ENCODE data around the gene SCAPER.
"Not testable (repeated sequence)": the region's sequence is repeated elsewhere in the genome, so short reads cannot be mapped to it uniquely, and the experiment has no call there.

Gene SCAPER

DNA sequence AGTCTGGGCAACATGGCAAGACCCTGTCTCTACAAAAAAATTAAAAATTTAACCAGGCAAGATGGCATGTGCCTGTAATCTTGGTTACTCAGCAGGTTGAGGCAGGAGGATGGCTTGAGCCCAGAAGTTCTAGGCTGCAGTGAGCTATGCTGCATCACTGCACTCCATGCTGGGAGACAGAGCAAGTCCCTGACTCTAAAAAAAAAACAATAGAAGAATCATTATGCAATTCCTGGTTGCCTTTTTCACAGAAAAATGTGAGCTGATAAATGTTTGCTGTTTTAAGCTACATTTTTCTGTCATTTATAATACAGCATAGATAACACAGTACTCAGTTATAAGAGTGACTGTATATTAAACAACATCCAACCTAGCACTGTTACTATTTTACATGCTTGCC is 148.8 kb downstream of the SCAPER start:
- no peak for DNase-seq (ENCODE audit: extremely low spot score)
- no peak for TF ChIP-seq CTCF (IDR thresholded peaks at IDR 0.05; ENCODE audit: control extremely low read depth, extremely low read depth, low read depth, missing control alignments)
- CTCF ChIA-PET, result no interaction called here
- POLR2A ChIA-PET, result no interaction called here

GRCh38 chr15:76753771-76754170 is 151.4 kb downstream of the SCAPER start:
- CTCF ChIA-PET, result interaction anchor here (0.9 kb wide), 1 partner anchor 10 kb away, joined by 3 read pairs; no protein-coding TSS in a partner anchor
- no peak for DNase-seq (ENCODE audit: extremely low spot score)
- no peak for TF ChIP-seq CTCF (IDR thresholded peaks at IDR 0.05; ENCODE audit: control extremely low read depth, extremely low read depth, low read depth, missing control alignments)
- POLR2A ChIA-PET, result no interaction called here

DNA sequence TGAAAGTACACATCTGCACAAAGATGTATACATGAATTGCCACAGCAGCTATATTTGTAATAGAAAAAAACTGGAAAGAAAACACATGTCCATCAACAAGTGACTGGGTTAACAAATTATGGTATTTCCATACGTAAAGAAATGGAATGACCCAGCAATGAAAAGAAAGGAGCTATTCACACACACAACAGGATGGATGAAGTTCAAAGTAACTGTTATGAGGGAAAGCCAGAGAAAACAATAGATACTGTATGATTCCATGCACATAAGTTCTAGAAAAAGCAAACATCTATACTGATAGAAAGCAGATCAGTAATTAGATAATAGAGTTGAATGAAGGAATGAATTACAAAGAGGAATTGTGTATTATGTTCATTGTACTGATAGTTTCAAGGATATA is 152.0 kb downstream of the SCAPER start:
- DNase-seq (ENCODE audit: extremely low spot score), result no peak
- TF ChIP-seq CTCF (IDR thresholded peaks at IDR 0.05; ENCODE audit: control extremely low read depth, extremely low read depth, low read depth, missing control alignments), result no peak
- CTCF ChIA-PET, result interaction anchor here (0.9 kb wide), 1 partner anchor 9 kb away, joined by 3 read pairs; no protein-coding TSS in a partner anchor
- POLR2A ChIA-PET, result no interaction called here

DNA sequence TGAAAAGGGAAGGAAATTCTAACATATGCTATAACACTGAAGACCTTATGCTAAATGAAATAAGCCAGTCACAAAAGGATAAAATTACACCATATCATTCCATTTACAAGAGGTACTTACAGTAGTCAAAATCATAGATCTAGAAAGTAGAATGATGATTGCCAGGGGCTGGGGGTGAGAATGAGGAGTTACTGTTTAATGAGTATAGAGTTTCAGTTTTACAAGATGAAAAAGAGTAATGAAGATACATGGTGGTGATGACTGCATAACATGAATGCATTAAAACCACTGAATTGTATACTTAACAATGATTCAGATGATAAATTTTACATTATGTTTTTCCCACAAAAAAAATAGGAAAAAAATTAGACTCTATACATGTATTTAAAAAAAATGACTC is 152.6 kb downstream of the SCAPER start:
- CTCF ChIA-PET, result interaction anchor here (0.9 kb wide), 1 partner anchor 9 kb away, joined by 3 read pairs; no protein-coding TSS in a partner anchor
- no peak for DNase-seq (ENCODE audit: extremely low spot score)
- TF ChIP-seq CTCF (IDR thresholded peaks at IDR 0.05; ENCODE audit: control extremely low read depth, extremely low read depth, low read depth, missing control alignments), result no peak
- POLR2A ChIA-PET, result no interaction called here

DNA sequence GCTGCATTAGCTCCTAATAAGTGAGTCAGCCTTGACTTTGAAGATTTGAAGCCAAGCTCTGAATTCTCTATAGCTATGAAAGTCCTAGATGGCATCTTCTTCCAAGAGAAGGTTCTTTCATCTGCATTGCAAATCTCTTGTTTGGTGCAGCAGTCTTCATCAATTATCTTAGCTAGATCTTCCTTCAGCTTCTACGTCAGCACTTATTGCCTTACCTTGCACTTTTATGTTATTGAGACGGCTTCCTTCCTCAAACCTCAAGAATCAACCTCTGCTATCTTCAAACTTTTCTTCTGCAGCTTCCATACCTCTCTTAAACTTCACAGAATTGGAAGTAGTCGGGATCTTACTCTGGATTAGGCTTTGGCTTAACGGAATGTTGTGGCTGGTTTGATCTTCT is 167.6 kb downstream of the SCAPER start:
- ChIA-PET CTCF (interaction anchor here (0.7 to 1.7 kb wide), 2 partner anchors 9 to 30 kb away, joined by 3 to 4 read pairs; no protein-coding TSS in a partner anchor), POLR2A (no interaction called here)
- no peak for TF ChIP-seq CTCF (IDR thresholded peaks at IDR 0.05; ENCODE audit: control extremely low read depth, extremely low read depth, low read depth, missing control alignments)
- no peak for DNase-seq (ENCODE audit: extremely low spot score)

- DNase-seq (ENCODE audit: extremely low spot score); POLR2A ChIA-PET; CTCF ChIA-PET: not testable (repeated sequence)
- peak; percentile 10 for TF ChIP-seq CTCF (IDR thresholded peaks at IDR 0.05; ENCODE audit: control extremely low read depth, extremely low read depth, low read depth, missing control alignments)
Observed at GRCh38 chr15:76732321-76732720, 172.8 kb downstream of the SCAPER start.

GRCh38 chr15:76730262-76730661 is 174.9 kb downstream of the SCAPER start:
- CTCF ChIA-PET, result interaction anchor here (0.6 kb wide), 1 partner anchor 302 kb away, joined by 3 read pairs; no protein-coding TSS in a partner anchor

More at GRCh38 chr15:76730262-76730661, 174.9 kb downstream of the SCAPER start:
- POLR2A ChIA-PET, result no interaction called here
- no peak for DNase-seq (ENCODE audit: extremely low spot score)
- no peak for TF ChIP-seq CTCF (IDR thresholded peaks at IDR 0.05; ENCODE audit: control extremely low read depth, extremely low read depth, low read depth, missing control alignments)
